ENCODE measurements around the gene ANKRD10. TPM values are rescaled to one million over a fixed set of nuclear protein-coding genes. Genes with fewer than 3 reads are reported as not detected.

The ANKRD10 gene
- polyA plus RNA-seq, 3 donors, result 212 to 240 (median 214) TPM

- no peak for DNase-seq (ENCODE audit: low read depth in 3 of 3, low spot score in 2 of 3)
Observed at GRCh38 chr13:110835721-110836604, 78.9 kb downstream of the ANKRD10 start.

DNA sequence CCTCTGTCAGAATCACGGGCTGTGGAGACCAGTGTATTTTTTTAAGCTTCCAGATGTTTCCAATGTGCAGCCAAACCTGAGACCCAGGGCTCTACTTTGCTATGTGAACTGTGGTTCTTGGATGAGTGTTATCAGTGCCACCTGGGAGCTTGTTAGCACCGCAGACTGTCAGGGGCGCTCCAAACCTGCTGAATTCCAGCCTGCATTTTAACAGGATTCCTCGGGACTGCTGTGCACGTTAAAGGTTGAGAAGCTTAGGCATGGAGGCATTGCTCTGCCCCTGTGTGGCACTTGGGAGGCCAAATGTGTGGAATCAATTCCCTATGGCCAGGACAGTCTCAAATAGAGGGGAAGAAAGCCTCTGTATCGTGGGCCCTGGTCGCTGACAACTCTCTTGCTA is 80.3 kb downstream of the ANKRD10 start:
- DNase-seq (ENCODE audit: low read depth in 3 of 3, low spot score in 2 of 3), result no peak

DNA sequence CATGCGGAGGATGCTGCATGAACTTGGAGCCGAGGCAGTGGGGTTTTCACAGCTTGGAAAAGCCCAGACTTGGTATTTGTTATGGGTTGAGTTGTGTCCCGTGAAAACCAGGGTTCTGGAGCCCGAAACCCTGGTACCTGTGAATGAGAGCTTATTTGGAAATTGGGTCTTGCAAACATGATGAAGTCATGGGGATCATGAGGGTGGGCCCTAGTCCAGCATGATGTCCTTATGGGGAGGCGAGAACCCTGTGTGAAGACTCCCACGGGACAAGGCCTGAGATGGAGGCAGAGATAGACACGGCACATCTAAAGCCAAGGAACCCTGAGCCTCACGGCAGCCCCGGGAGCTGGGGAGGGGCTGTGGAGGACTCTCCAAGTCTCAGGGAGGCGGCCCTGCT is 82.3 kb downstream of the ANKRD10 start:
- no peak for DNase-seq (ENCODE audit: low read depth in 3 of 3, low spot score in 2 of 3)

DNA sequence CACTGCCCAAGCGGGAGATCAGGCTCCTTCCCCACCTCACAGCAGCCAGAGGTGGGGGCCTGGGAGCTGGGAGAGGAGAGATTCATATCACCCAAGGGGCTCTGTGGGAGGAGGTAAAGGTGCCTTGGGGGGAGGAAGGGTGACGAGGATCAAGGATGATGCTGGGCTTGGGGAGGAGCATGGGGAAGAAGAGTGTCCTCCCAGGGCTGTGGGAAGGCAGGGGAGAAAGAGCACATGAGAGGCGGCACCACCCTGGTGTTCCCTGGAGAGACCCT is 82.7 kb downstream of the ANKRD10 start:
- no peak for DNase-seq (ENCODE audit: low read depth in 3 of 3, low spot score in 2 of 3)

GRCh38 chr13:110831437-110832204 is 83.2 kb downstream of the ANKRD10 start:
- DNase-seq (ENCODE audit: low read depth in 3 of 3, low spot score in 2 of 3), result no peak

GRCh38 chr13:110830800-110831371 is 84.0 kb downstream of the ANKRD10 start:
- DNase-seq (ENCODE audit: low read depth in 3 of 3, low spot score in 2 of 3), result no peak

- DNase-seq (ENCODE audit: low read depth in 3 of 3, low spot score in 2 of 3), result no peak
Observed at GRCh38 chr13:110830331-110830730, 84.5 kb downstream of the ANKRD10 start.

DNA sequence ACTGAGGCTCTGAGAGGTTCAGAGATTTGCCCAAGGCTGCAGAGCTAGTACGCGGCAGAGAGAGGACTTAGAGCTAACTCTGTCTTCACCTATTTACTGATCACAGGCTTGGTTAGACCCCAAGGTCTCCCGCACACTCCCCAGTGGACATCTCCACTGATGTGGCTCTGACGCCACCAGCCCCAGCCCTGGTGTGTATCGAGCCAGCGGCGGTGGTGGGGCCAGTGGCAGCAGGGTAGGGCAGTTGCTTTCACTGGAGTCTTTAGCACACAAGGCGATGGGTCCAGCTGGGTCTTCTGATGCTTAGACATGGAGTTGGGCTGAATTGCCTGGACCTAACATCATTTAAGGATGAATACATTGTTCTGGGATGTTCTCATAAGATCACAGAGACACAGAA is 85.4 kb downstream of the ANKRD10 start:
- DNase-seq (ENCODE audit: low read depth in 3 of 3, low spot score in 2 of 3), result no peak

DNA sequence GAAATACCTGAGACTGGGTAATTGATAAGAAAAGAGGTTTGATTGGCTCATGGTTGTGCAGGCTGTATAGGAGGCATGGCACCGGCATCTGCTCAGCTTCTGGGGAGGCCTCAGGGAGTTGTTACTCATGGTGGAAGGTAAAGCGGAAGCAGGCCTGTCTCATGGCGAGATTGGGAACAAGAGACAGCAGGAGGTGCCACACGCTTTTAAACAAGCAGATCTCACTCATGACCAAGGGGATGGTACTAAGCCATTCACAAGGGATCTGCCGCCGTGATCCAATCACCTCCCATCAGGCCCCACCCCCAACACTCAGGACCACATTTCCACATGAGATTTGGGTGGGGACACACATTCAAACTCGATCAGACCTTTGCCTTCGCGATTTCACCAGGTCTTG is 86.2 kb downstream of the ANKRD10 start:
- no peak for DNase-seq (ENCODE audit: low read depth in 3 of 3, low spot score in 2 of 3)

Other genes starting within 250 kb of the ANKRD10 start
- gene CARS2, start 209.0 kb downstream of the ANKRD10 start, polyA plus RNA-seq (ENCODE audit: insufficient read length in 3 of 3), result 10 to 100 TPM; 52.5 to 55.1 (median 52.6) TPM
- 10 to 100 TPM; 25.5 to 27.6 (median 25.6) TPM for gene ING1, start 201.4 kb downstream of the ANKRD10 start, polyA plus RNA-seq (ENCODE audit: insufficient read length in 3 of 3)
- 10 to 100 TPM; 56.1 to 66.4 (median 61.8) TPM for gene ARHGEF7, start 200.2 kb upstream of the ANKRD10 start, polyA plus RNA-seq (ENCODE audit: insufficient read length in 3 of 3)